ENCODE results near the gene PIR. TPM values are rescaled to one million over a fixed set of nuclear protein-coding genes. Genes with fewer than 3 reads are reported as not detected.

Gene PIR
- total RNA-seq, 5 donors from 2014 or later (not counting 1 experiment from before 2014, with no cell fraction given) = 0.51 TPM; not detected in 4

- Mint-ChIP-seq H3K4me3 (no peak overlapping the region), H3K9me3 (no peaks in the 10 kb centered on the region), H3K27ac (no peak overlapping the region), H3K36me3 (no peaks in the 10 kb centered on the region), H3K27me3 (peaks cover 5 to 26% of the 10 kb centered on the region in 2 donors), H3K4me1 (no peaks in the 10 kb centered on the region)
- Histone ChIP-seq H3K4me3 (ENCODE audit: control insufficient read depth in 1 of 2, extremely low read depth in 1 of 2, low read length in 1 of 2) (no peak overlapping the region), H3K9me3 (no peaks in the 10 kb centered on the region), H3K27me3 (replicated peaks in 1 of 2; ENCODE audit: control insufficient read depth in 2 of 2, extremely low read depth in 1 of 2, insufficient read depth in 2 of 2, low read length in 1 of 2) (no peaks in the 10 kb centered on the region), H3K27ac (ENCODE audit: low read length) (no peak overlapping the region), H3K36me3 (ENCODE audit: control insufficient read depth in 2 of 2, extremely low read depth in 1 of 2, insufficient read depth in 1 of 2, low read length in 1 of 2) (no peaks in the 10 kb centered on the region), H3K4me1 (ENCODE audit: control insufficient read depth in 1 of 2, extremely low read depth in 1 of 2, insufficient read depth in 2 of 2, low read length in 2 of 2) (no peaks in the 10 kb centered on the region)
- no peak for DNase-seq
- WGBS (ENCODE audit: insufficient coverage) = no CpG with 5 or more reads among the region's 2 CpGs
- POLR2A ChIA-PET = no interaction called here
- no peak for ATAC-seq (replicated peaks in 1 of 4)
- CTCF ChIA-PET = no interaction called here
These were observed 97.3 kb downstream of the PIR start for GRCh38 chrX:15395789-15396188.

GRCh38 chrX:15391850-15392249 is 101.3 kb downstream of the PIR start:
- no CpG with 5 or more reads among the region's 4 CpGs for WGBS (ENCODE audit: insufficient coverage)
- H3K27ac ChIP-seq (ENCODE audit: low read length) = no peak overlapping the region
- H3K4me3 ChIP-seq (ENCODE audit: control insufficient read depth in 1 of 2, extremely low read depth in 1 of 2, low read length in 1 of 2) = no peak overlapping the region
- no peak for DNase-seq
- POLR2A ChIA-PET = no interaction called here
- H3K27me3 ChIP-seq (replicated peaks in 1 of 2; ENCODE audit: control insufficient read depth in 2 of 2, extremely low read depth in 1 of 2, insufficient read depth in 2 of 2, low read length in 1 of 2) = no peaks in the 10 kb centered on the region
- H3K4me1 ChIP-seq (ENCODE audit: control insufficient read depth in 1 of 2, extremely low read depth in 1 of 2, insufficient read depth in 2 of 2, low read length in 2 of 2) = no peaks in the 10 kb centered on the region
- Mint-ChIP-seq H3K27ac (no peak overlapping the region), H3K9me3 (no peaks in the 10 kb centered on the region), H3K4me1 (no peaks in the 10 kb centered on the region), H3K4me3 (no peak overlapping the region), H3K36me3 (no peaks in the 10 kb centered on the region), H3K27me3 (peaks cover 3 to 28% of the 10 kb centered on the region in 2 donors)
- ATAC-seq (replicated peaks in 1 of 4) = no peak
- CTCF ChIA-PET = no interaction called here
- H3K36me3 ChIP-seq (ENCODE audit: control insufficient read depth in 2 of 2, extremely low read depth in 1 of 2, insufficient read depth in 1 of 2, low read length in 1 of 2) = no peaks in the 10 kb centered on the region
- no peaks in the 10 kb centered on the region for H3K9me3 ChIP-seq

- CTCF ChIA-PET = no interaction called here
- H3K27me3 Mint-ChIP-seq = peaks cover 7 to 35% of the 10 kb centered on the region in 2 donors
- H3K4me3 Mint-ChIP-seq = no peak within 1 kb of the TSS
These were observed 108.8 kb downstream of the PIR start, which contains the start of gene VEGFD for GRCh38 chrX:15384304-15384703. Gene VEGFD (minus strand): TSS chrX:15384413. CDS start chrX:15383946, 467 bp downstream.

GRCh38 chrX:15382813-15383212 is 110.3 kb downstream of the PIR start:
- no CpG with 5 or more reads among the region's 8 CpGs for WGBS (ENCODE audit: insufficient coverage)
- no peak overlapping the region for H3K27ac ChIP-seq (ENCODE audit: low read length)
- H3K36me3 ChIP-seq (ENCODE audit: control insufficient read depth in 2 of 2, extremely low read depth in 1 of 2, insufficient read depth in 1 of 2, low read length in 1 of 2) = no peaks in the 10 kb centered on the region
- no peaks in the 10 kb centered on the region for H3K27me3 ChIP-seq (replicated peaks in 1 of 2; ENCODE audit: control insufficient read depth in 2 of 2, extremely low read depth in 1 of 2, insufficient read depth in 2 of 2, low read length in 1 of 2)
- no peak for DNase-seq
- no peak overlapping the region for H3K27ac Mint-ChIP-seq
- no peaks in the 10 kb centered on the region for H3K9me3 ChIP-seq
- no peak for ATAC-seq (replicated peaks in 1 of 4)
- CTCF ChIA-PET = interaction anchor here in 1 of 2 donors (1.6 kb wide), 1 partner anchor 15 kb away, joined by 3 read pairs; no protein-coding TSS in a partner anchor
- no peaks in the 10 kb centered on the region for H3K36me3 Mint-ChIP-seq
- H3K9me3 Mint-ChIP-seq = no peaks in the 10 kb centered on the region
- H3K4me3 Mint-ChIP-seq = no peak overlapping the region
- H3K4me3 ChIP-seq (ENCODE audit: control insufficient read depth in 1 of 2, extremely low read depth in 1 of 2, low read length in 1 of 2) = no peak overlapping the region
- no peaks in the 10 kb centered on the region for H3K4me1 ChIP-seq (ENCODE audit: control insufficient read depth in 1 of 2, extremely low read depth in 1 of 2, insufficient read depth in 2 of 2, low read length in 2 of 2)
- H3K27me3 Mint-ChIP-seq = peaks cover 7 to 35% of the 10 kb centered on the region in 2 donors
- no peaks in the 10 kb centered on the region for H3K4me1 Mint-ChIP-seq
- POLR2A ChIA-PET = no interaction called here

More at GRCh38 chrX:15384304-15384703, 108.8 kb downstream of the PIR start, which contains the start of gene VEGFD:
- H3K27ac ChIP-seq (ENCODE audit: low read length) = no peak within 1 kb of the TSS
- DNase-seq (no peak), ATAC-seq (replicated peaks in 1 of 4) (no peak)
- Mint-ChIP-seq H3K27ac (no peak within 1 kb of the TSS), H3K9me3 (no peaks in the 10 kb centered on the region), H3K4me1 (no peaks in the 10 kb centered on the region), H3K36me3 (no peaks in the 10 kb centered on the region)
- H3K27me3 ChIP-seq (replicated peaks in 1 of 2; ENCODE audit: control insufficient read depth in 2 of 2, extremely low read depth in 1 of 2, insufficient read depth in 2 of 2, low read length in 1 of 2) = no peaks in the 10 kb centered on the region
- H3K9me3 ChIP-seq = no peaks in the 10 kb centered on the region
- WGBS (ENCODE audit: insufficient coverage) = 83% methylated on average over 2 of the region's 2 CpGs
- no peak within 1 kb of the TSS for H3K4me3 ChIP-seq (ENCODE audit: control insufficient read depth in 1 of 2, extremely low read depth in 1 of 2, low read length in 1 of 2)
- no peaks in the 10 kb centered on the region for H3K4me1 ChIP-seq (ENCODE audit: control insufficient read depth in 1 of 2, extremely low read depth in 1 of 2, insufficient read depth in 2 of 2, low read length in 2 of 2)
- POLR2A ChIA-PET = no interaction called here
- H3K36me3 ChIP-seq (ENCODE audit: control insufficient read depth in 2 of 2, extremely low read depth in 1 of 2, insufficient read depth in 1 of 2, low read length in 1 of 2) = no peaks in the 10 kb centered on the region

- Mint-ChIP-seq H3K27me3 (peaks cover 4 to 33% of the 10 kb centered on the region in 2 donors), H3K4me1 (no peaks in the 10 kb centered on the region), H3K27ac (no peak overlapping the region), H3K9me3 (no peaks in the 10 kb centered on the region), H3K4me3 (no peak overlapping the region), H3K36me3 (no peaks in the 10 kb centered on the region)
- no peak for ATAC-seq (replicated peaks in 1 of 4)
- ChIA-PET CTCF (no interaction called here), POLR2A (no interaction called here)
- no CpG with 5 or more reads among the region's 1 CpG for WGBS (ENCODE audit: insufficient coverage)
- Histone ChIP-seq H3K4me1 (ENCODE audit: control insufficient read depth in 1 of 2, extremely low read depth in 1 of 2, insufficient read depth in 2 of 2, low read length in 2 of 2) (no peaks in the 10 kb centered on the region), H3K9me3 (no peaks in the 10 kb centered on the region), H3K36me3 (ENCODE audit: control insufficient read depth in 2 of 2, extremely low read depth in 1 of 2, insufficient read depth in 1 of 2, low read length in 1 of 2) (no peaks in the 10 kb centered on the region), H3K27me3 (replicated peaks in 1 of 2; ENCODE audit: control insufficient read depth in 2 of 2, extremely low read depth in 1 of 2, insufficient read depth in 2 of 2, low read length in 1 of 2) (no peaks in the 10 kb centered on the region), H3K4me3 (ENCODE audit: control insufficient read depth in 1 of 2, extremely low read depth in 1 of 2, low read length in 1 of 2) (no peak overlapping the region), H3K27ac (ENCODE audit: low read length) (no peak overlapping the region)
- no peak for DNase-seq
These were observed 116.2 kb downstream of the PIR start for GRCh38 chrX:15376956-15377355.

- Mint-ChIP-seq H3K4me1 (no peaks in the 10 kb centered on the region), H3K36me3 (no peaks in the 10 kb centered on the region), H3K9me3 (no peaks in the 10 kb centered on the region), H3K4me3 (no peak overlapping the region), H3K27me3 (peaks cover 9 to 31% of the 10 kb centered on the region in 2 donors), H3K27ac (no peak overlapping the region)
- DNase-seq = no peak
- no CpG with 5 or more reads among the region's 3 CpGs for WGBS (ENCODE audit: insufficient coverage)
- ChIA-PET POLR2A (no interaction called here), CTCF (no interaction called here)
- Histone ChIP-seq H3K27me3 (replicated peaks in 1 of 2; ENCODE audit: control insufficient read depth in 2 of 2, extremely low read depth in 1 of 2, insufficient read depth in 2 of 2, low read length in 1 of 2) (no peaks in the 10 kb centered on the region), H3K36me3 (ENCODE audit: control insufficient read depth in 2 of 2, extremely low read depth in 1 of 2, insufficient read depth in 1 of 2, low read length in 1 of 2) (no peaks in the 10 kb centered on the region), H3K27ac (ENCODE audit: low read length) (no peak overlapping the region), H3K4me1 (ENCODE audit: control insufficient read depth in 1 of 2, extremely low read depth in 1 of 2, insufficient read depth in 2 of 2, low read length in 2 of 2) (no peaks in the 10 kb centered on the region), H3K9me3 (no peaks in the 10 kb centered on the region), H3K4me3 (ENCODE audit: control insufficient read depth in 1 of 2, extremely low read depth in 1 of 2, low read length in 1 of 2) (no peak overlapping the region)
- no peak for ATAC-seq (replicated peaks in 1 of 4)
These were observed 119.2 kb downstream of the PIR start for GRCh38 chrX:15373976-15374375.

Data from T-cell (primary cell).